ENCODE results near the gene CCR6. TPM values are rescaled to one million over a fixed set of nuclear protein-coding genes. Genes with fewer than 3 reads are reported as not detected.

CCR6 gene
- total and polyA plus RNA-seq, 10 of the 15 experiments (the other 5 are each of a cell fraction or from before 2014, with no cell fraction given): 2.2 to 7.6 (median 6.7) TPM

DNA sequence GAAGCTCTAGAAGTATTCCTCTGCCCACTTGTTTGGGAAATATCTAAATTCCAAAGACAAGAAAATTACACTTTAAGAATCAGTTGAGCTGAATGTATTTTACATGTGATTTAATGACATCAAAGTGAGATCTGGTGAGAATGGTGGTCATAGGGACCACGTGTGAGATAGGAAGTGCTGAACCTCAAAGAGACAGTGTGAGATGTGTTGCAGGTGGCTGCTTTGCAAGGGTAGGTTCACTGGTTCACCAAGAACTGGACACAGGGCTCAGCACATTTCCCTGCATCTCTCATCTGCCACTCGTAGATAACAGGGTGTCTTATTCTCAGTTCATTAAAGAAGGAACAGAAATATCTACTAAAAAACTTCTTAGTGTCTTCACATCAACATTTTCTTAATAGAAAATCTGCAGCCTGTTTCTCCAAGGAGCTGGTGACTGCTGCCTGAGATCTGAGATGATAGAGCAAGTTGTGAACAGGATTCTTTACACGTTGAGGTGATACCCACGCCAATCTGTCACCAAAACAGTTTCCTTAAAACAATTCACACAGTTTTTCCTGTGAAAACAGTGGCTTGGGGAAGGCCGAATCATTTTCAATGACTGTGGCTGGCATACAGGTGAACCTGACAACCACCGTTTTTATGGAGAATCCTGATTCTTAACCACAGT lies 7.2 kb downstream of the CCR6 start (continued):
- TF ChIP-seq, protein P1, sequence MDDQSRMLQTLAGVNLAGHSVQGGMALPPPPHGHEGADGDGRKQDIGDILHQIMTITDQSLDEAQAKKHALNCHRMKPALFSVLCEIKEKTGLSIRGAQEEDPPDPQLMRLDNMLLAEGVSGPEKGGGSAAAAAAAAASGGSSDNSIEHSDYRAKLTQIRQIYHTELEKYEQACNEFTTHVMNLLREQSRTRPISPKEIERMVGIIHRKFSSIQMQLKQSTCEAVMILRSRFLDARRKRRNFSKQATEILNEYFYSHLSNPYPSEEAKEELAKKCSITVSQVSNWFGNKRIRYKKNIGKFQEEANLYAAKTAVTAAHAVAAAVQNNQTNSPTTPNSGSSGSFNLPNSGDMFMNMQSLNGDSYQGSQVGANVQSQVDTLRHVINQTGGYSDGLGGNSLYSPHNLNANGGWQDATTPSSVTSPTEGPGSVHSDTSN (IDR thresholded peaks at IDR 0.05; ENCODE audit: insufficient replicate concordance, low read depth, low read length): peak; percentile 59
- TF ChIP-seq PAX5 (IDR thresholded peaks at IDR 0.05; ENCODE audit: borderline replicate concordance, low read depth, low read length) (0 out of 2 replicates have a peak, but pooled peaks have one; percentile 36), NR2C2 (IDR thresholded peaks at IDR 0.05; ENCODE audit: borderline replicate concordance, control insufficient read depth, insufficient read length, low read depth) (no peak), IKZF2 (IDR thresholded peaks at IDR 0.05) (peak in 1 of 2 experiments; percentile 41; a peak in 1 of 4 replicates), MEF2B (IDR thresholded peaks at IDR 0.05; ENCODE audit: partially characterized antibody, poor library complexity, severe bottlenecking) (peak; percentile 16), MTA3 (IDR thresholded peaks at IDR 0.05; ENCODE audit: borderline replicate concordance, low read length) (no peak), LARP7 (IDR thresholded peaks at IDR 0.05) (no peak), SREBF1 (IDR thresholded peaks at IDR 0.05; ENCODE audit: low read length) (no peak), RUNX3 (IDR thresholded peaks at IDR 0.05; ENCODE audit: low read length) (peak; percentile 65; the same call in 1 of the 2 replicates), CREB1 (IDR thresholded peaks at IDR 0.05; ENCODE audit: low read depth) (peak; percentile 51; the same call in 1 of the 2 replicates), MEF2A (IDR thresholded peaks at IDR 0.05; ENCODE audit: insufficient read depth, low read depth, low read length) (no peak), POLR2AphosphoS2 (IDR thresholded peaks at IDR 0.05; ENCODE audit: low read depth, low read length) (no peak), MTA2 (IDR thresholded peaks at IDR 0.05; ENCODE audit: low read depth) (peak; percentile 44; the same call in 1 of the 2 replicates), RELA (IDR thresholded peaks at IDR 0.05; ENCODE audit: borderline replicate concordance, partially characterized antibody) (no peak), EED (IDR thresholded peaks at IDR 0.05; ENCODE audit: low read depth) (no peak), SIX5 (IDR thresholded peaks at IDR 0.05; ENCODE audit: low read depth, low read length, severe bottlenecking) (no peak), TBL1XR1 (IDR thresholded peaks at IDR 0.05; ENCODE audit: low read depth, low read length) (no peak), KLF5 (IDR thresholded peaks at IDR 0.05; ENCODE audit: partially characterized antibody) (no peak), NFXL1 (IDR thresholded peaks at IDR 0.05; ENCODE audit: borderline replicate concordance) (no peak)
- TF ChIP-seq, protein P2, sequence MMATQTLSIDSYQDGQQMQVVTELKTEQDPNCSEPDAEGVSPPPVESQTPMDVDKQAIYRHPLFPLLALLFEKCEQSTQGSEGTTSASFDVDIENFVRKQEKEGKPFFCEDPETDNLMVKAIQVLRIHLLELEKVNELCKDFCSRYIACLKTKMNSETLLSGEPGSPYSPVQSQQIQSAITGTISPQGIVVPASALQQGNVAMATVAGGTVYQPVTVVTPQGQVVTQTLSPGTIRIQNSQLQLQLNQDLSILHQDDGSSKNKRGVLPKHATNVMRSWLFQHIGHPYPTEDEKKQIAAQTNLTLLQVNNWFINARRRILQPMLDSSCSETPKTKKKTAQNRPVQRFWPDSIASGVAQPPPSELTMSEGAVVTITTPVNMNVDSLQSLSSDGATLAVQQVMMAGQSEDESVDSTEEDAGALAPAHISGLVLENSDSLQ (IDR thresholded peaks at IDR 0.05): peak; percentile 40; the same call in 1 of the 2 replicates
- TF ChIP-seq, protein P3, sequence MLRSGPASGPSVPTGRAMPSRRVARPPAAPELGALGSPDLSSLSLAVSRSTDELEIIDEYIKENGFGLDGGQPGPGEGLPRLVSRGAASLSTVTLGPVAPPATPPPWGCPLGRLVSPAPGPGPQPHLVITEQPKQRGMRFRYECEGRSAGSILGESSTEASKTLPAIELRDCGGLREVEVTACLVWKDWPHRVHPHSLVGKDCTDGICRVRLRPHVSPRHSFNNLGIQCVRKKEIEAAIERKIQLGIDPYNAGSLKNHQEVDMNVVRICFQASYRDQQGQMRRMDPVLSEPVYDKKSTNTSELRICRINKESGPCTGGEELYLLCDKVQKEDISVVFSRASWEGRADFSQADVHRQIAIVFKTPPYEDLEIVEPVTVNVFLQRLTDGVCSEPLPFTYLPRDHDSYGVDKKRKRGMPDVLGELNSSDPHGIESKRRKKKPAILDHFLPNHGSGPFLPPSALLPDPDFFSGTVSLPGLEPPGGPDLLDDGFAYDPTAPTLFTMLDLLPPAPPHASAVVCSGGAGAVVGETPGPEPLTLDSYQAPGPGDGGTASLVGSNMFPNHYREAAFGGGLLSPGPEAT (IDR thresholded peaks at IDR 0.05; ENCODE audit: low read depth): 0 out of 2 replicates have a peak, but pooled peaks have one; percentile 9
- TF ChIP-seq, protein P4, sequence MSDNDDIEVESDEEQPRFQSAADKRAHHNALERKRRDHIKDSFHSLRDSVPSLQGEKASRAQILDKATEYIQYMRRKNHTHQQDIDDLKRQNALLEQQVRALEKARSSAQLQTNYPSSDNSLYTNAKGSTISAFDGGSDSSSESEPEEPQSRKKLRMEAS (IDR thresholded peaks at IDR 0.05; ENCODE audit: low read depth, low read length): peak; percentile 71; the same call in 1 of the 2 replicates
- TF ChIP-seq, protein P5, sequence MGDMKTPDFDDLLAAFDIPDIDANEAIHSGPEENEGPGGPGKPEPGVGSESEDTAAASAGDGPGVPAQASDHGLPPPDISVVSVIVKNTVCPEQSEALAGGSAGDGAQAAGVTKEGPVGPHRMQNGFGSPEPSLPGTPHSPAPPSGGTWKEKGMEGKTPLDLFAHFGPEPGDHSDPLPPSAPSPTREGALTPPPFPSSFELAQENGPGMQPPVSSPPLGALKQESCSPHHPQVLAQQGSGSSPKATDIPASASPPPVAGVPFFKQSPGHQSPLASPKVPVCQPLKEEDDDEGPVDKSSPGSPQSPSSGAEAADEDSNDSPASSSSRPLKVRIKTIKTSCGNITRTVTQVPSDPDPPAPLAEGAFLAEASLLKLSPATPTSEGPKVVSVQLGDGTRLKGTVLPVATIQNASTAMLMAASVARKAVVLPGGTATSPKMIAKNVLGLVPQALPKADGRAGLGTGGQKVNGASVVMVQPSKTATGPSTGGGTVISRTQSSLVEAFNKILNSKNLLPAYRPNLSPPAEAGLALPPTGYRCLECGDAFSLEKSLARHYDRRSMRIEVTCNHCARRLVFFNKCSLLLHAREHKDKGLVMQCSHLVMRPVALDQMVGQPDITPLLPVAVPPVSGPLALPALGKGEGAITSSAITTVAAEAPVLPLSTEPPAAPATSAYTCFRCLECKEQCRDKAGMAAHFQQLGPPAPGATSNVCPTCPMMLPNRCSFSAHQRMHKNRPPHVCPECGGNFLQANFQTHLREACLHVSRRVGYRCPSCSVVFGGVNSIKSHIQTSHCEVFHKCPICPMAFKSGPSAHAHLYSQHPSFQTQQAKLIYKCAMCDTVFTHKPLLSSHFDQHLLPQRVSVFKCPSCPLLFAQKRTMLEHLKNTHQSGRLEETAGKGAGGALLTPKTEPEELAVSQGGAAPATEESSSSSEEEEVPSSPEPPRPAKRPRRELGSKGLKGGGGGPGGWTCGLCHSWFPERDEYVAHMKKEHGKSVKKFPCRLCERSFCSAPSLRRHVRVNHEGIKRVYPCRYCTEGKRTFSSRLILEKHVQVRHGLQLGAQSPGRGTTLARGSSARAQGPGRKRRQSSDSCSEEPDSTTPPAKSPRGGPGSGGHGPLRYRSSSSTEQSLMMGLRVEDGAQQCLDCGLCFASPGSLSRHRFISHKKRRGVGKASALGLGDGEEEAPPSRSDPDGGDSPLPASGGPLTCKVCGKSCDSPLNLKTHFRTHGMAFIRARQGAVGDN (IDR thresholded peaks at IDR 0.05): peak; percentile 98

Measured in GM12878 (cell line).